Lower leg skin (tissue), 4 donors: Measurements from ENCODE around the gene HSH2D. TPM values are rescaled to one million over a fixed set of nuclear protein-coding genes. Genes with fewer than 3 reads are reported as not detected.

Experiments
- DNase-seq, 2 donors: peaks; one replicate each; pipeline ENCODE4 v3.0.0-alpha.2; 2019; ENCODE audit warnings: low spot score in 2 of 2
- H3K4me3 ChIP-seq: fragments of 200-600 bp; sonication (generic); 2 replicates; pipeline ENCODE4 v1.5.1; 2017; ENCODE audit warnings: mild to moderate bottlenecking, low read depth; ENCODE audit not compliant: poor library complexity, severe bottlenecking
- POLR2A ChIP-seq, 2 donors: fragments of 450-650 bp; IDR thresholded peaks; one replicate each; pipeline ENCODE4 v1.6.1; 2016 to 2017; ENCODE audit warnings: antibody characterized with exemption in 2 of 2, mild to moderate bottlenecking in 1 of 2, moderate library complexity in 1 of 2
- WGBS, 2 donors: methylation state at CpG; one replicate each; pipeline ENCODE4 v1.1.5; 2018; 5-methylcytosine and 5-hydroxymethylcytosine counted together
- intact Hi-C: fragments of 100-400 bp; cut with DNase I; formaldehyde crosslinking; loops from one replicate; pipeline ENCODE4 v1.15.0; 2023; ENCODE audit warnings: low total_unique reads
- total RNA-seq, 4 donors: library from RNA; depleted of rRNA; stranded (reverse); fragments of >200 nt; gene quantifications; one replicate each; pipeline ENCODE4 v1.1.0, GENCODE V29; 2016
- TF ChIP-seq, protein P1 (sequence below), 3 donors: fragments of 450-650 bp; IDR thresholded peaks; one replicate each; pipeline ENCODE4 v1.5.1; 2016; ENCODE audit warnings: antibody characterized with exemption in 3 of 3, mild to moderate bottlenecking in 3 of 3, moderate library complexity in 2 of 3

The HSH2D gene
- total RNA-seq, 4 donors from 2014 or later = 0.45 TPM; not detected in 3

DNA sequence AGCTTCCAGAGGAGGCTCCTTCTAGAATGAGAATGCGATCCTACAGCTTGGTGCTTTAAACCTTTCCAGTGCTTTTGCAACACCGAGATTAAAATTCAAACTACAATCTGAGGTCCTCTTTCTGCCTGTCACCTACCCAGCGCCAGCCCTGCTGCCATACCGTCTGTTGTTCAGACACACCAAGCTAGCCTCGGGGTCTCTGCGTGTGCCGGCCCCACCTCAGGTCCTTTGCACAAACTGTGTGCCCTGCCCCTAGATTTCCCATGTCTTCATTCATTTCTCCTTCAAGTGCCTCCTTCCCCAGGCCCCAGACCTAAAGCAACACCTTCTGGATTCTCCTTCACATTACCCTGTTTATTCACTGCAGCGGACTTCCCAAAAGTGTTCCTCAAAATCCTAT lies 11.1 kb downstream of the HSH2D start:
- no peak for DNase-seq
- intact Hi-C loops = no loop called here
- TF ChIP-seq POLR2A (IDR thresholded peaks at IDR 0.05) = no peak
- TF ChIP-seq, protein P1, sequence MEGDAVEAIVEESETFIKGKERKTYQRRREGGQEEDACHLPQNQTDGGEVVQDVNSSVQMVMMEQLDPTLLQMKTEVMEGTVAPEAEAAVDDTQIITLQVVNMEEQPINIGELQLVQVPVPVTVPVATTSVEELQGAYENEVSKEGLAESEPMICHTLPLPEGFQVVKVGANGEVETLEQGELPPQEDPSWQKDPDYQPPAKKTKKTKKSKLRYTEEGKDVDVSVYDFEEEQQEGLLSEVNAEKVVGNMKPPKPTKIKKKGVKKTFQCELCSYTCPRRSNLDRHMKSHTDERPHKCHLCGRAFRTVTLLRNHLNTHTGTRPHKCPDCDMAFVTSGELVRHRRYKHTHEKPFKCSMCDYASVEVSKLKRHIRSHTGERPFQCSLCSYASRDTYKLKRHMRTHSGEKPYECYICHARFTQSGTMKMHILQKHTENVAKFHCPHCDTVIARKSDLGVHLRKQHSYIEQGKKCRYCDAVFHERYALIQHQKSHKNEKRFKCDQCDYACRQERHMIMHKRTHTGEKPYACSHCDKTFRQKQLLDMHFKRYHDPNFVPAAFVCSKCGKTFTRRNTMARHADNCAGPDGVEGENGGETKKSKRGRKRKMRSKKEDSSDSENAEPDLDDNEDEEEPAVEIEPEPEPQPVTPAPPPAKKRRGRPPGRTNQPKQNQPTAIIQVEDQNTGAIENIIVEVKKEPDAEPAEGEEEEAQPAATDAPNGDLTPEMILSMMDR (IDR thresholded peaks at IDR 0.05) = no peak
- no peak overlapping the region for H3K4me3 ChIP-seq
- WGBS, 2 donors = 91% methylated on average over 8 of the region's 8 CpGs

DNA sequence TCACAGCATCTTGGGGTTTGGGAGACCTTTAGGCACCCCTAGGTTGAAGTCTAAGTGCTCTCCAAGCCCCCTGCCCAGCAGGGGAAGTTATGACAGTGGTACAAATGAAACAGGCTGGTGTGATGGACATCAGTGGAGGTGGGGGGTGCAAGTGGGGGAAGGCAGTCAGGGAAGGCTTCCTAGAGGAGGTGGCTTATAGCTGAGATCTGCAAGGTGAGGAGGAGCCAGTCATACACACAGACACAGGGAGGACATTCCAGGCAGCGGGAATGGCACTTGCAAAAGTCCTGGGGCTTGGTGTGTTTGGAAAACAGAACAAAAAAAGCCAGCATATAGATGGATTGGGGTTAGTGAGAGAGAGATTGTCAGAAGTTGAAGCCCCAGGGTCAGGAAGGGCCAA lies 11.6 kb downstream of the HSH2D start:
- DNase-seq = no peak
- H3K4me3 ChIP-seq = no peak overlapping the region
- intact Hi-C loops = loop anchor here (5.0 kb wide), 1 partner anchor 1572 kb away; no protein-coding TSS in a partner anchor
- no peak for TF ChIP-seq POLR2A (IDR thresholded peaks at IDR 0.05)
- TF ChIP-seq, protein P1 (IDR thresholded peaks at IDR 0.05) = no peak
- WGBS, 2 donors = 74 to 85% methylated on average over 1 of the region's 1 CpG

GRCh38 chr19:16156904-16157303 lies 13.4 kb downstream of the HSH2D start:
- TF ChIP-seq, protein P1 (IDR thresholded peaks at IDR 0.05) = no peak
- TF ChIP-seq POLR2A (IDR thresholded peaks at IDR 0.05) = no peak
- 72 to 73% methylated on average over 6 of the region's 6 CpGs for WGBS, 2 donors
- no peak for DNase-seq
- intact Hi-C loops = loop anchor here (5.0 kb wide), 1 partner anchor 1570 kb away; no protein-coding TSS in a partner anchor
- no peak overlapping the region for H3K4me3 ChIP-seq

DNA sequence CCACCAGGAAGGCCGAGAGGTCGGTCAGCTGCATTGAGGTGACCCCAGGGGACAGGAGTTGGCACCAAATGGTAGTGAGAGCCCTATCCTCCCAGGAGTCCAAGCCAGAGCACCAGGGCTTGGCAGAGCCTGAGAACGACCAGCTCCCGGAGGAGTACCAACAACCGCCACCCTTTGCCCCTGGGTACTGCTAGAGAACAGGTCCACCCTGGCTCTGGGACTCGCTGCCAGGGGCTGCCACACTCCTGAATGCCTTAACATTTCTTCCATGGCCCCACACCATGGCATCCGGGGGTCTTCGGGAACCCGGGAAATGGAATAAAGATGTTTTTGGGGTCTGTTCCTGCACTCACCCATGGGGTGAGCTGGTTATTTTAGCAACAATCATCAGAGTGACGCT lies 14.1 kb downstream of the HSH2D start:
- 75 to 81% methylated on average over 10 of the region's 10 CpGs for WGBS, 2 donors
- intact Hi-C loops = loop anchor here (5.0 kb wide), 1 partner anchor 1570 kb away; no protein-coding TSS in a partner anchor
- TF ChIP-seq POLR2A (IDR thresholded peaks at IDR 0.05) = no peak
- TF ChIP-seq, protein P1 (IDR thresholded peaks at IDR 0.05) = no peak
- DNase-seq = no peak
- no peak overlapping the region for H3K4me3 ChIP-seq

DNA sequence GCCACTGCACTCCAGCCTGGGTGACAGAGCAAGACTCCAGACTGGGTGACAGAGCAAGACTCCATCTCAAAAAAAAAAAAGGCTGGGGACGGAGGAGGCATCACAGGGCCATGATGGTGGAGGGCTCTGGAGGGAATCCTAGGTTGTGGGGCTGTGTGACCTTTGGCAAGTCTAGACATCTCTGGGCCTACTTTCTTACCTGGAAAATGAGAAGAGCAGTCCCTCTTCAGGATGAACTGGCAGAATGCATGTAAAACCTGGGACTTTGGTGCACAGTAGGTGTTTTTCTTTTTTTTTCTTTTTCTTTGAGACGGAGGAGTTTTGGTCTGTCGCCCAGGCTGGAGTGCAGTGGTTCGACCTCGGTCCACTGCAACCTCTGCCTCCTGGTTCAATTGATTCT lies 16.2 kb downstream of the HSH2D start:
- TF ChIP-seq POLR2A (IDR thresholded peaks at IDR 0.05) = no peak
- TF ChIP-seq, protein P1 (IDR thresholded peaks at IDR 0.05) = no peak
- intact Hi-C loops = loop anchor here (5.0 kb wide), 1 partner anchor 1568 kb away; no protein-coding TSS in a partner anchor
- H3K4me3 ChIP-seq = no peak overlapping the region
- WGBS, 2 donors = 86 to 89% methylated on average over 5 of the region's 5 CpGs
- no peak for DNase-seq

- no peak for DNase-seq
- H3K4me3 ChIP-seq = no peak overlapping the region
- intact Hi-C loops = no loop called here
- TF ChIP-seq, protein P1 (IDR thresholded peaks at IDR 0.05) = no peak
- no peak for TF ChIP-seq POLR2A (IDR thresholded peaks at IDR 0.05)
- 65 to 71% methylated on average over 6 of the region's 6 CpGs for WGBS, 2 donors
These were observed 17.0 kb downstream of the HSH2D start for GRCh38 chr19:16160445-16160942.
